ENCODE data around the gene ARAP3. TPM values are rescaled to one million over a fixed set of nuclear protein-coding genes. Genes with fewer than 3 reads are reported as not detected.

ARAP3 gene
- polyA plus RNA-seq, 1 donor (not counting 4 experiments of a cell fraction or from before 2014, with no cell fraction given), result 1.3 TPM

GRCh38 chr5:141639357-141640050 lies 42.5 kb downstream of the ARAP3 start:
- Histone ChIP-seq H4K20me1 (ENCODE audit: control insufficient read depth, extremely low read depth, insufficient read depth, low read length) (peaks cover 3% of the 10 kb centered on the region), H3K9me3 (ENCODE audit: control insufficient read depth, low read depth, low read length) (no peaks in the 10 kb centered on the region), H3K4me2 (ENCODE audit: control insufficient read depth, extremely low read depth, insufficient read depth, low read depth, low read length) (no peak overlapping the region), H3K4me1 (ENCODE audit: control insufficient read depth, extremely low read depth, insufficient read depth, low read length) (peaks cover 26% of the 10 kb centered on the region), H3K27me3 (ENCODE audit: control insufficient read depth, extremely low read depth, insufficient read depth, low read length) (no peaks in the 10 kb centered on the region), H2AFZ (ENCODE audit: control insufficient read depth, low read length) (no peak overlapping the region), H3K79me2 (ENCODE audit: control insufficient read depth, insufficient read depth, low read length) (peaks cover 21% of the 10 kb centered on the region), H3K9ac (ENCODE audit: control insufficient read depth, extremely low read depth, insufficient read depth, low read length) (no peak overlapping the region), H3K4me3 (ENCODE audit: control insufficient read depth in 2 of 3, extremely low read depth in 1 of 3, insufficient read depth in 2 of 3, low read depth in 1 of 3, low read length in 3 of 3) (no peak overlapping the region), H3K27ac (ENCODE audit: control insufficient read depth, insufficient read depth, low read length) (no peak overlapping the region), H3K9me1 (ENCODE audit: control insufficient read depth, extremely low read depth, insufficient read depth, low read length) (peaks cover 2% of the 10 kb centered on the region), H3K36me3 (ENCODE audit: control insufficient read depth in 2 of 2, extremely low read depth in 1 of 2, insufficient read depth in 2 of 2, low read length in 2 of 2) (peaks cover 6 to 10% of the 10 kb centered on the region in 2 experiments)
- no peak for FAIRE-seq
- no peak for TF ChIP-seq CTCF (optimal IDR thresholded peaks at IDR 0.05 in 1 of 3, IDR thresholded peaks at IDR 0.05 in 1 of 3, conservative IDR thresholded peaks at IDR 0.05 in 1 of 3; ENCODE audit: extremely low read depth in 1 of 3, insufficient read depth in 2 of 3, low read length in 3 of 3)
- no peak for TF ChIP-seq EZH2 (IDR thresholded peaks at IDR 0.05; ENCODE audit: low read length)
- dilution Hi-C loops (cut with MboI; ENCODE audit: extremely low pct_ligation_motif_present, low sequenced_read_pairs), result no loop called here
- no peak for DNase-seq (ENCODE audit: low read depth, low spot score)

- Histone ChIP-seq H4K20me1 (ENCODE audit: control insufficient read depth, extremely low read depth, insufficient read depth, low read length) (peaks cover 3% of the 10 kb centered on the region), H3K4me1 (ENCODE audit: control insufficient read depth, extremely low read depth, insufficient read depth, low read length) (peaks cover 26% of the 10 kb centered on the region), H3K9ac (ENCODE audit: control insufficient read depth, extremely low read depth, insufficient read depth, low read length) (no peak overlapping the region), H3K9me1 (ENCODE audit: control insufficient read depth, extremely low read depth, insufficient read depth, low read length) (peaks cover 2% of the 10 kb centered on the region), H3K9me3 (ENCODE audit: control insufficient read depth, low read depth, low read length) (no peaks in the 10 kb centered on the region), H3K79me2 (ENCODE audit: control insufficient read depth, insufficient read depth, low read length) (peaks cover 28% of the 10 kb centered on the region), H3K4me2 (ENCODE audit: control insufficient read depth, extremely low read depth, insufficient read depth, low read depth, low read length) (peak overlapping the region; percentile 100), H3K36me3 (ENCODE audit: control insufficient read depth in 2 of 2, extremely low read depth in 1 of 2, insufficient read depth in 2 of 2, low read length in 2 of 2) (peaks cover 6 to 10% of the 10 kb centered on the region in 2 experiments), H3K27ac (ENCODE audit: control insufficient read depth, insufficient read depth, low read length) (no peak overlapping the region), H3K4me3 (ENCODE audit: control insufficient read depth in 2 of 3, extremely low read depth in 1 of 3, insufficient read depth in 2 of 3, low read depth in 1 of 3, low read length in 3 of 3) (no peak overlapping the region), H3K27me3 (ENCODE audit: control insufficient read depth, extremely low read depth, insufficient read depth, low read length) (no peaks in the 10 kb centered on the region), H2AFZ (ENCODE audit: control insufficient read depth, low read length) (no peak overlapping the region)
- dilution Hi-C loops (cut with MboI; ENCODE audit: extremely low pct_ligation_motif_present, low sequenced_read_pairs), result no loop called here
- no peak for DNase-seq (ENCODE audit: low read depth, low spot score)
- FAIRE-seq, result no peak
- no peak for TF ChIP-seq CTCF (optimal IDR thresholded peaks at IDR 0.05 in 1 of 3, IDR thresholded peaks at IDR 0.05 in 1 of 3, conservative IDR thresholded peaks at IDR 0.05 in 1 of 3; ENCODE audit: extremely low read depth in 1 of 3, insufficient read depth in 2 of 3, low read length in 3 of 3)
- TF ChIP-seq EZH2 (IDR thresholded peaks at IDR 0.05; ENCODE audit: low read length), result no peak
Measured at GRCh38 chr5:141638771-141639170, 43.3 kb downstream of the ARAP3 start.

All from keratinocyte (primary cell).